ENCODE measurements around the gene GLI3.

DNA sequence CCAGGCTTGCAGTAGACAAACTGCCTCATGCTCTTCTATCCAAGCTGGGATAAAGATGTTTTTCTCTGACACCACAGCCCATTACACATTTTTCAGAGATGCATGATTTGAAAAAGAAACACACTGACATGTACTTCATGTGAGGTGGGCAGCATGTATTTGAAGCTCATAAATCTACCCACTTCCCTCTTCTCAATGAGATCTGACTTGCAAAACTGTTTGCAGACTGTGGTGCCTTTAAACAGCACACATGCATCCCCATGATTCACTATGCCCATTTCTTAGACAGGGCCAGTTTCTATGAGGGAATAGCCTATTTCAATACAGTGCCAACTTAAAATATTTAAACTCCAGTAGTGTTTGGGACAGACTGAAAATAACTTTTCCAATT, 109.8 kb downstream of the GLI3 start:
- TF ChIP-seq, protein P1, sequence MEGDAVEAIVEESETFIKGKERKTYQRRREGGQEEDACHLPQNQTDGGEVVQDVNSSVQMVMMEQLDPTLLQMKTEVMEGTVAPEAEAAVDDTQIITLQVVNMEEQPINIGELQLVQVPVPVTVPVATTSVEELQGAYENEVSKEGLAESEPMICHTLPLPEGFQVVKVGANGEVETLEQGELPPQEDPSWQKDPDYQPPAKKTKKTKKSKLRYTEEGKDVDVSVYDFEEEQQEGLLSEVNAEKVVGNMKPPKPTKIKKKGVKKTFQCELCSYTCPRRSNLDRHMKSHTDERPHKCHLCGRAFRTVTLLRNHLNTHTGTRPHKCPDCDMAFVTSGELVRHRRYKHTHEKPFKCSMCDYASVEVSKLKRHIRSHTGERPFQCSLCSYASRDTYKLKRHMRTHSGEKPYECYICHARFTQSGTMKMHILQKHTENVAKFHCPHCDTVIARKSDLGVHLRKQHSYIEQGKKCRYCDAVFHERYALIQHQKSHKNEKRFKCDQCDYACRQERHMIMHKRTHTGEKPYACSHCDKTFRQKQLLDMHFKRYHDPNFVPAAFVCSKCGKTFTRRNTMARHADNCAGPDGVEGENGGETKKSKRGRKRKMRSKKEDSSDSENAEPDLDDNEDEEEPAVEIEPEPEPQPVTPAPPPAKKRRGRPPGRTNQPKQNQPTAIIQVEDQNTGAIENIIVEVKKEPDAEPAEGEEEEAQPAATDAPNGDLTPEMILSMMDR (IDR thresholded peaks at IDR 0.05), result no peak
- no peak for TF ChIP-seq POLR2A (IDR thresholded peaks at IDR 0.05)
- no peak for TF ChIP-seq EP300 (IDR thresholded peaks at IDR 0.05)

Data from tibial nerve (tissue), 4 donors.